SHP77 treated with DMSO at 0.1 percent for 48 hours (cell line): ENCODE data around the gene PRTN3.
"Not testable (repeated sequence)": the region's sequence is repeated elsewhere in the genome, so short reads cannot be mapped to it uniquely, and the experiment has no call there.

ENCODE experiments used
- DNase-seq: peaks from one replicate; lab custom pipeline; 2025; lab: John Stamatoyannopoulos, UW

The PRTN3 gene

GRCh38 chr19:815775-816499, 24.9 kb upstream of the PRTN3 start:
- DNase-seq, result no peak

GRCh38 chr19:816500-816857, 24.3 kb upstream of the PRTN3 start:
- no peak for DNase-seq

GRCh38 chr19:820212-820611, 20.6 kb upstream of the PRTN3 start:
- not testable (repeated sequence) for DNase-seq

- no peak for DNase-seq
Measured at GRCh38 chr19:821231-821824, 19.5 kb upstream of the PRTN3 start.

- DNase-seq, result no peak
Measured at GRCh38 chr19:821825-822503, 18.8 kb upstream of the PRTN3 start, which contains the start of gene PLPPR3. Gene PLPPR3, minus strand, starts transcription at chr19:821955. Its CDS starts 396 bp downstream, at chr19:821559.

GRCh38 chr19:823565-824121, 17.2 kb upstream of the PRTN3 start:
- DNase-seq, result no peak

GRCh38 chr19:824885-825284, 15.9 kb upstream of the PRTN3 start:
- DNase-seq, result no peak

- DNase-seq, result no peak
Measured at GRCh38 chr19:825897-826644, 14.7 kb upstream of the PRTN3 start.

GRCh38 chr19:827314-827709, 13.5 kb upstream of the PRTN3 start:
- no peak for DNase-seq

- no peak for DNase-seq
Measured at GRCh38 chr19:827710-828321, 13.0 kb upstream of the PRTN3 start, which contains the start of gene AZU1. Gene AZU1, plus strand, starts transcription at chr19:827837. Its CDS starts 10 bp downstream, at chr19:827847.

GRCh38 chr19:829129-829758, 11.6 kb upstream of the PRTN3 start:
- no peak for DNase-seq

- no peak for DNase-seq
Measured at GRCh38 chr19:831407-832369, 9.1 kb upstream of the PRTN3 start.

- no peak for DNase-seq
Measured at GRCh38 chr19:834216-834615, 6.6 kb upstream of the PRTN3 start.

GRCh38 chr19:835210-835810, 5.5 kb upstream of the PRTN3 start:
- DNase-seq, result no peak

GRCh38 chr19:842802-843179, 2.0 kb downstream of the PRTN3 start:
- DNase-seq, result not testable (repeated sequence)

GRCh38 chr19:843180-843835, 2.5 kb downstream of the PRTN3 start:
- no peak for DNase-seq

GRCh38 chr19:843836-844545, 3.2 kb downstream of the PRTN3 start:
- DNase-seq, result no peak

GRCh38 chr19:844546-844971, 3.8 kb downstream of the PRTN3 start:
- DNase-seq, result no peak
